Stimulated activated CD8-positive, alpha-beta memory T cell treated with anti-CD3 and anti-CD28 coated beads, Interleukin-7, amount 100 ng/mL, for 1 hour (primary cell): ENCODE data around the gene APOL1.

Experiments used
- DNase-seq, 2 donors: peaks; one replicate each; pipeline ENCODE4 v3.0.0-alpha.2; 2020; ENCODE audit warnings: low read depth in 2 of 2

The APOL1 gene

DNA sequence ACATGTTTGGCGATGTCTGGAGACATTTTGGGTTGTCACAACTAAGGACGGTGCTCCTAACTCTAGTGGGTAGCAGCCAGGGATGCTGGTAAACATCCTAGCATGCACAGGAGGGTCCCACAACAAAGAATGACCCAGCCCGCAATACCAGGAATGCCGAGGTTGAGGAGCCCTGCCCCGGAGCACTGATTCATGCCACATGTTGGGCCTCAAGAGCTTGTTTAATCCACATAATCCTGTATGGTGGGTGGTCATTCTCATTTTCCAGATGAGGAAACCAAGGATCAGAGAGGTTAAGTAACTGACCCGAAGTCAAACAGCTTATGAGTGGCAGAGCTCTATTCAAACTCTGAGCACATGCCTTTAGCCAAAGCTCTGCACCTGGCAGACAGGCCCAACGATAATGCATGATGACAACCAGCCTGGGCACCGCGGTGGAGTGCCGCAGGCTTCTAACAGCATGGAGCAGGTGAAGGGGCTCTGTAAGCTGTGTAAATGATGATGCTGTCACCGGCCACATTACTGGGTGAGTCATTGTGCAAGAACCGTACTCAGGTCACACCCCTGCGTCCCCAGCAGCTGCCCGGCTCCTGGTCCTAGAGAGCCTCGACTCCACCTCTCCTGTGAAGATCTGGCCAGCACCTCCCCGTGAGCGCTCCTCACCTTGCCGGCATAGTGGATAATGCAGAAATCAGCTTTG, 58.6 kb downstream of the APOL1 start:
- DNase-seq = no peak

DNA sequence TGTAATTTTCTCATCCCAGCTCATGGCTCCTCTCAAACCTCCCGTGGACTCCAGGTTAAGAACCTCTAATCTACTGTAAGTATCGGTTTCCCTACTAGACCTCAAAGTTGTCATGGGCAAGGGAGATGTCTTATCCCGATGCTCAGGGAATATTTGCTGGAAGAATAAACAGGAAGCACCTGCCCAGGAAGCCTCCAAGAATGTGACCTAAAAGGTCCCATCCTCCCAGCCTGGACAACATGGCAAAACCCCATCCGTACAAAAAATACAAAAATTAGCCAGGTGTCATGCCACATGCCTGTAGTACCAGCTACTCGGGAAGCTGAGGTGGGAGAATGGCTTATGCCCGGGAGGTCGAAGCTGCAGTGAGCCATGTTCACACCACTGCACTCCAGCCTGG, 62.4 kb downstream of the APOL1 start:
- DNase-seq = no peak

DNA sequence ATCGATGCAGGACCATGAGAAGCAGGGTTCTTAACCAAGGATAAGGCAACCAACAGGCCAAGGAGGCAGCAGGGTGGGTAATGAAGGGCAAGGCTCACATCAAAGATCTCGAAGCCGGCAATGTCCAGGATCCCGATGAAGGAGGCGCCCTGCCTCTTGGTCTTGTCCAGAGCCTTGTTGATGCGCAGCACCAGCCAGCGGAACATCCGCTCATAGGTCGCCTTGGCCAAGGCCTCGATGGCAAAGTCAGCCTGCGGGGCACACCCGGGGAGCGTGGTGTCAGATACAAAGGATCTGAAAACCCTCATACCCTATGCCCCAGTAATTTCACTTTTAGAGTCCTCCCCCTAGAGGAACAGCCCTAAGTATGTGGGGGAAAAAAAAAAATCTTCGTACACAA, 63.5 kb downstream of the APOL1 start:
- DNase-seq = no peak
